Activated T-helper 1 cell treated with anti-CD3 and anti-CD28 coated beads, Interleukin-12 subunit alpha, Interleukin-12 subunit beta, Interleukin-2, Interleukin-4 antibody, amounts not matched to agents 30 ng/mL and 10 ng/mL and 1 ng/mL, durations not matched to agents 14 hours and 24 hours and 36 hours (primary cell): ENCODE measurements around the gene ABL1. TPM values are rescaled to one million over a fixed set of nuclear protein-coding genes. Genes with fewer than 3 reads are reported as not detected.
"Not testable (repeated sequence)": the region's sequence is repeated elsewhere in the genome, so short reads cannot be mapped to it uniquely, and the experiment has no call there.

Experiments
- DNase-seq: peaks from one replicate; pipeline ENCODE4 v3.0.0; 2021; ENCODE audit warnings: low spot score
- H3K27ac Mint-ChIP-seq: one replicate; pipeline ENCODE4 v1.8.0; 2021; ENCODE audit warnings: mild to moderate bottlenecking, mixed read lengths
- H3K27me3 Mint-ChIP-seq: one replicate; pipeline ENCODE4 v1.8.0; 2022; ENCODE audit warnings: mild to moderate bottlenecking, moderate library complexity, mixed read lengths; ENCODE audit not compliant: insufficient read depth
- H3K36me3 Mint-ChIP-seq: one replicate; pipeline ENCODE4 v1.8.0; 2021; ENCODE audit warnings: low read depth, mixed read lengths
- H3K4me1 Mint-ChIP-seq: one replicate; pipeline ENCODE4 v1.8.0; 2021; ENCODE audit warnings: low read depth, mixed read lengths
- H3K4me3 Mint-ChIP-seq: one replicate; pipeline ENCODE4 v1.8.0; 2021; ENCODE audit warnings: mild to moderate bottlenecking, moderate library complexity, mixed read lengths
- H3K9me3 Mint-ChIP-seq: one replicate; pipeline ENCODE4 v1.8.0; 2021; ENCODE audit warnings: mixed read lengths
- intact Hi-C: fragments of 100-400 bp; cut with micrococcal nuclease; formaldehyde crosslinking; loops from one replicate; pipeline ENCODE4 v1.15.1; 2024
- total RNA-seq: library from RNA; stranded (reverse); gene quantifications from 2 replicates; pipeline ENCODE4 v1.2.3, GENCODE V29; 2022

ABL1 gene
- total RNA-seq, 1 donor from 2014 or later, result 34.2 TPM

DNA sequence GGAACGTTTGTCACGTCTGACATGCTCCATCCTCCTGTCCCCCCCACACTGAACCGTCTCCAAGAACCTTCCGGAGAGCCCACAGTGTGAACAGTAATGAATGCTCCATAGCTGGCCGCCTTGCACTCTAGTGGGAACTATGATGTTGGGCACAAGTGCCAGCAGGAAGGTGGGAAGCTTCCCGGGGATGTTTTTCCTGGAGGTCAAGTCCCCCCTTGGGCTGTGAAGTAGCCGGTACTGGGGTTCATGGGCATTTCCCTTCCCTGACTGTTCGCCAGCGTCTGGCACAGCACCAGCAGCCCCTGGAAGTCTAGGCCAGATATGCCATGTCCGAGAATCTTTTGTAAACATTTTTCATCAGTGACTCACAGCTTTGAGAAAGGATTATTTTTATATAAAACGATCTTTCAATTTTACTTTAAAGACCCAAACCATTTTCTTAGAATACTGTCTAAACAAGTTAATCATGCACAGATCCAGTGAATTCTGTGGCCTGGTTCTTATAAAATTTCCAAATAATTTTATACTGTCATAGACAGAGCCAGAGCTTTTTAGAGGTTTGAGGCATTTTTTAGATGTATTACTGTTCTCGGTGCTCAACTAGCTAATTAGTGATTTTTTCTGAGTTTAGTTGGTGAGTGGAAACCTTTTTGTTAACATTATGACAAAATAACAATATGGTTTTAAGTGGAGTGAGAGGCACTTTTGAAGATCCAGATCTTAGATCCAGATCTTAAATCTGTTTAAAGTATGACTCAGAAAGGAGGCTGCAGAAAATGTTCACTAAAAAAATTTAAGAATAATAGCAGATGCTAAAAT, 11.6 kb downstream of the ABL1 start:
- H3K27me3 Mint-ChIP-seq, result peaks cover 1% of the 10 kb centered on the region
- H3K9me3 Mint-ChIP-seq, result no peaks in the 10 kb centered on the region
- H3K27ac Mint-ChIP-seq, result no peak overlapping the region
- H3K4me3 Mint-ChIP-seq, result no peak overlapping the region
- DNase-seq, result no peak
- H3K36me3 Mint-ChIP-seq, result no peaks in the 10 kb centered on the region
- peaks cover 11% of the 10 kb centered on the region for H3K4me1 Mint-ChIP-seq
- intact Hi-C loops, result no loop called here

DNA sequence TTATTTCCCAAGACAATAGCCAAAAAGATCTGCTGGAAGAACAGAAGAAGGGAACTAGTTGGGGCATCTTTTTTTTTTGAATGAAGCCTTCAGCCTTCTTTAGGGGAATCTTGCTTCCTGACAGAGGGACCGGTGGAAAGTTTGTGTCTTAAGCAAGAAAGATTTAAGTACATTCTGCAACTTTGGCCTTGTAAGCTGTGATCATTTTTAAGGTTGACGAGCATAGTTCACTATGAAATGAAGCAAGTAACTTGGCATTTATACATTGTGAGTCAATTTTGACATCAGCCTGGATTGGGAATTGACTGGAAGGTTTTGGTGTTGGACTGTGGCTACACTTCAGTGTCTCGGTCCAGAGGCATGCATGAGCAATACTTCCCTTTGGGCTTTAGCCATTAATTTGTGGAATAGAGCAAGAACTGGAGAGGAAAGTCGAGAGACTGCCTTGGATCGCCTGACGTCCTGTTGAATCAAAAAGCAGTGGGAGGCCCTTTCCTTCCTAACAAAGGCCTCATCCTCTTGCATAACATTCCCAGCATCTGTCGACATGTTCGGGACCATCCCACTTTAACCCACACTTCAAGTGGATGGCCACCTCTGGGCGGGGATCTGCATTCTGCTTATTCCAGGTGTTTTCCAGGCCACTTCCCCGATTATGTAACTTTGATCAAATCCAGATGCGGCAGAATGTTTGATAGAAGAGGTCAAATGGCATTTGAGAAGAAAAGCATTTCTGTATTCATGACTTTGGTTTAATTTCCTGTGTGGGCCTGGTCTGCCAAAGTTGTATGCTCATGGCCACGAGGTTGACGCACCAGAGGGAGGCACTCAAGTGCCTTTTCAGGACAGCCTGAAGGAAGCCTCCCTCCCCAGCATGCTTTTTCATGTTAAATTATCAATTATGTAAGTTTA, 12.5 kb downstream of the ABL1 start:
- Mint-ChIP-seq H3K36me3 (no peaks in the 10 kb centered on the region), H3K27ac (no peak overlapping the region), H3K27me3 (peaks cover 1% of the 10 kb centered on the region), H3K4me3 (no peak overlapping the region), H3K9me3 (no peaks in the 10 kb centered on the region), H3K4me1 (peaks cover 11% of the 10 kb centered on the region)
- intact Hi-C loops, result no loop called here
- no peak for DNase-seq

DNA sequence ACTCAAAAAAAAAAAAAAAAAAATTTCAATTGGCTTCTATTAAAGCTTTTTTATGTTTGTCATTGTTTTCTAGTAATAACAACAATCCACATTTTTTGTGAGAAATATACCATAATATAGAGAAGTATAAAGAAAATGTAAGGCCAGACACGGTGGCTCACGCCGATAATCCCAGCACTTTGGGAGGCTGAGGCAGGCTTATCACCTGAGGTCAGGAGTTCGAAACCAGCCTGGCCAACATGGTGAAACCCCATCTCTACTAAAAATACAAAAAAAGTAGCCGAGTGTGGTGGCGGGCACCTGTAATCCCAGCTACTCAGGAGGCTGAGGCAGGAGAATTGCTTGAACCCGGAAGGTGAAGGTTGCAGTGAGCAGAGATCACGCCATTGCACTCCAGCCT, 13.5 kb downstream of the ABL1 start:
- H3K36me3 Mint-ChIP-seq, H3K4me1 Mint-ChIP-seq, H3K9me3 Mint-ChIP-seq, H3K4me3 Mint-ChIP-seq, H3K27ac Mint-ChIP-seq, H3K27me3 Mint-ChIP-seq, DNase-seq, intact Hi-C loops: not testable (repeated sequence)

DNA sequence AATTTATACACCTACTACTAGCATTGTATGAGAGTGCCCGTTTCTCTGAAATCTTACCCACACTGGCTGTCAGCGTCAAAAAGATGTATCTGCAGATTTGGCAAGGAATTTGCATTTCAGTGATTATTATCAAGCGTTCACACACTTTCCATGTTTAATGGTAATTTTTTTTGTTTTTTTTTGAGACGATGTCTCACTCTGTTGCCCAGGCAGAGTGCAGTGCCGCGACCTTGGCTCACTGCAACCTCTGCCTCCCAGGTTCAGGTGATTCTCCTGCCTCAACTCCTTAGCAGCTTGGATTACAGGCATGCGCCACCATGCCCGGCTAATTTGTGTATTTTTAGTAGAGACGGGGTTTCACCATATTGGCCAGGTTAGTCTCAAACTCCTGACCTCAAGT, 14.3 kb downstream of the ABL1 start:
- no peaks in the 10 kb centered on the region for H3K9me3 Mint-ChIP-seq
- intact Hi-C loops, result no loop called here
- H3K4me3 Mint-ChIP-seq, result no peak overlapping the region
- DNase-seq, result no peak
- no peaks in the 10 kb centered on the region for H3K36me3 Mint-ChIP-seq
- H3K4me1 Mint-ChIP-seq, result no peaks in the 10 kb centered on the region
- H3K27ac Mint-ChIP-seq, result no peak overlapping the region
- no peaks in the 10 kb centered on the region for H3K27me3 Mint-ChIP-seq

DNA sequence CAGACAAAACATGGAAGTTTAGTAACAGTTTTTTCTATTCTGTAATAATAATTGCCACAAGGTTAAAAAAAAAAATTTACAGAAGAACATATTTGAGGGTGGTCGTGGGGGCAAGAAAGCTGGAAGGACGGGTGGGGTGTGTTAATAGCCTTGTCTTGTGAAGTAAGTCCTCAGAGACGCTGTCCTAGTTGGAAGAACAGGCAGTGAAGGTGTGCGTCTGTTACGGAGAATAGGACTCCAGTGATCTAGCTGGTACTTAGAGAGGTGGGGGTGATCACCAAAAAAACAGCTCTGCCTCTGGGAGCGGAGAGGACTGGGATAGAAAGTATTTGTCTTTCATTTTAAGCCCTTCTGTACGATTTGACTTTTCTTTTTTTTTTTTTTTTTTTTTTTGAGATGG, 17.7 kb downstream of the ABL1 start:
- intact Hi-C loops, result no loop called here
- no peaks in the 10 kb centered on the region for H3K27me3 Mint-ChIP-seq
- no peaks in the 10 kb centered on the region for H3K9me3 Mint-ChIP-seq
- H3K4me3 Mint-ChIP-seq, result no peak overlapping the region
- no peak overlapping the region for H3K27ac Mint-ChIP-seq
- H3K36me3 Mint-ChIP-seq, result no peaks in the 10 kb centered on the region
- no peaks in the 10 kb centered on the region for H3K4me1 Mint-ChIP-seq
- DNase-seq, result no peak

DNA sequence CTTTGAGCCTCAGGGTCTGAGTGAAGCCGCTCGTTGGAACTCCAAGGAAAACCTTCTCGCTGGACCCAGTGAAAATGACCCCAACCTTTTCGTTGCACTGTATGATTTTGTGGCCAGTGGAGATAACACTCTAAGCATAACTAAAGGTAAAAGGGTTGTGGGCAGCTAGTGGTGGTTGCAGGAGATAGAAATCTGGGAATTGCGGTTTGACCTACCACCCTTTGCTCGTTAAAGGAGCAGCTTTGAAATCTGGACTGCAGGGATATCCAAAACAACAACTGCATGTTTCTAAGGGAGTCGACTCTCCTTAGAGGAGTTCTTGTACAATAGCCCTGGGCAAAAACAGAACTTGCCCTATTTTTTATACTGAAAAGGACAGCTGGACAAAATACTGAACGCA, 19.0 kb downstream of the ABL1 start:
- intact Hi-C loops, result no loop called here
- no peaks in the 10 kb centered on the region for H3K36me3 Mint-ChIP-seq
- no peaks in the 10 kb centered on the region for H3K9me3 Mint-ChIP-seq
- no peak overlapping the region for H3K4me3 Mint-ChIP-seq
- DNase-seq, result no peak
- H3K27me3 Mint-ChIP-seq, result no peaks in the 10 kb centered on the region
- H3K4me1 Mint-ChIP-seq, result no peaks in the 10 kb centered on the region
- H3K27ac Mint-ChIP-seq, result no peak overlapping the region

DNA sequence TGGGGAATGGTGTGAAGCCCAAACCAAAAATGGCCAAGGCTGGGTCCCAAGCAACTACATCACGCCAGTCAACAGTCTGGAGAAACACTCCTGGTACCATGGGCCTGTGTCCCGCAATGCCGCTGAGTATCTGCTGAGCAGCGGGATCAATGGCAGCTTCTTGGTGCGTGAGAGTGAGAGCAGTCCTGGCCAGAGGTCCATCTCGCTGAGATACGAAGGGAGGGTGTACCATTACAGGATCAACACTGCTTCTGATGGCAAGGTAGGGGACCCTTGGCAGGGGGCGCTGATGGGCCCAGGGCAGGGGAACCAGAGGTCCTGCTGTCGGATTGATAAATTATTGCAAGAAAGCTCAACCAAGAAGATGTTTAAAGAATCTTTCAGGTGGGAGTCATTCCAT, 19.8 kb downstream of the ABL1 start:
- Mint-ChIP-seq H3K9me3 (no peaks in the 10 kb centered on the region), H3K4me3 (no peak overlapping the region), H3K4me1 (no peaks in the 10 kb centered on the region), H3K36me3 (no peaks in the 10 kb centered on the region), H3K27me3 (no peaks in the 10 kb centered on the region), H3K27ac (no peak overlapping the region)
- intact Hi-C loops, result no loop called here
- DNase-seq, result no peak

DNA sequence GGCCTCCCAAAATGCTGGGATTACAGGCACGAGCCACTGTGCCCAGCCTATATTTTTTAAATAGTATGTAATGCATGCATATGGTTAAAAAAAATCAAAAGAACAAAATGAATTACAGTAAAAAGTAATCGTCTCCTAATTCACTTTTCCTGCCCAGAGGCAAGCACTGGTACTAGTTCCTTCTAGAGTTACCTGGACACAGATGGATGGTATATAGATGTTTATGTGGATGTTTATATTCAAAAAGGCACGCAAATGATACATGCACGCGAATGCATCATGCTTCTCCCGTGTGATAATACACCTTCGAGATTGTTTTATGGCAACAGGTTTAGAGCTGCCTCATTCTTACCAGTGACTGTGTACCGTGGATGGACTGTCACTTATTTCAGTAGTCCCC, 21.4 kb downstream of the ABL1 start:
- H3K27ac Mint-ChIP-seq, result no peak overlapping the region
- intact Hi-C loops, result no loop called here
- no peaks in the 10 kb centered on the region for H3K4me1 Mint-ChIP-seq
- DNase-seq, result no peak
- no peaks in the 10 kb centered on the region for H3K27me3 Mint-ChIP-seq
- no peaks in the 10 kb centered on the region for H3K36me3 Mint-ChIP-seq
- no peaks in the 10 kb centered on the region for H3K9me3 Mint-ChIP-seq
- no peak overlapping the region for H3K4me3 Mint-ChIP-seq

DNA sequence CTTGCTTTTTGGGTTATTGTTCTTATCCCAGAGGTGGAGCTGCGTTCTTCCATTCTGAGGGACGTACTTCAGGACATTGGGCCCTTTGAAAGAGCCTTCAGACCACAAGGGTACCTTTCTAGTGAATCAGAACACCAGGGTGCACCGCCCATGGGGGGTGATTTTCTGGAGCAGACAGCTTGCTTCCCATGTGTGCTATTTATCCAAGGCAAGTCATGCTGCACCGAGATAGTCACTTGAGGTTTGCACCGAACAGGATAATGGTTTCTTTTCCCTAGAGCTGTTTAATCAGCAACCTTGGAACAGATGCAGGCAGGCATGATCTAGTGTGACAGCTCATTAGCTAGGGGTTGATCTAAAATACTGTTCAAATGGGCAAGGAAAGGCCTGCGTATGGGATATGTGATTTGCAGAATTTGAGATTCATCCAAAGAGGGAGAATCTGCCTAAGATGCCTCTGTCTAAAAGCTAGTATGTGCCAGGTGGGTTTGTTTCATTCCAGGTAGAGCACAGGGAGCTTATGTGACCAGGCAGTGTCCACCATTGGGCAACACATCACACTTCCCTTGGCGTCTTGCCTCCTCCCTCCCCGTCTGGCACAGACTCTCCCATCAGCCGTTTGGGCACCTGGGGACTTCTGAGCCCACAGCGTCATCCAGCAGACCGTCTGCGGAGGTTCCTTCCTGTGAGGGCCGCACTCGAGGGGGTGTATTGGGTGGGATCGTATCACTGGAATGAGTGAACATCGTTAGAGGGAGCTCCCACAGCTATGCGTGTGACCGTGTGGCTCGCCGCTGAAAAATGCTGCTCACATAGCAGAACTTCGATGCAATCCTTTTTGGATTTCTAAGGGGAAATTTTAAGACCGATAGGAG, 23.0 kb downstream of the ABL1 start:
- Mint-ChIP-seq H3K36me3 (no peaks in the 10 kb centered on the region), H3K27ac (no peak overlapping the region), H3K27me3 (no peaks in the 10 kb centered on the region)

DNA sequence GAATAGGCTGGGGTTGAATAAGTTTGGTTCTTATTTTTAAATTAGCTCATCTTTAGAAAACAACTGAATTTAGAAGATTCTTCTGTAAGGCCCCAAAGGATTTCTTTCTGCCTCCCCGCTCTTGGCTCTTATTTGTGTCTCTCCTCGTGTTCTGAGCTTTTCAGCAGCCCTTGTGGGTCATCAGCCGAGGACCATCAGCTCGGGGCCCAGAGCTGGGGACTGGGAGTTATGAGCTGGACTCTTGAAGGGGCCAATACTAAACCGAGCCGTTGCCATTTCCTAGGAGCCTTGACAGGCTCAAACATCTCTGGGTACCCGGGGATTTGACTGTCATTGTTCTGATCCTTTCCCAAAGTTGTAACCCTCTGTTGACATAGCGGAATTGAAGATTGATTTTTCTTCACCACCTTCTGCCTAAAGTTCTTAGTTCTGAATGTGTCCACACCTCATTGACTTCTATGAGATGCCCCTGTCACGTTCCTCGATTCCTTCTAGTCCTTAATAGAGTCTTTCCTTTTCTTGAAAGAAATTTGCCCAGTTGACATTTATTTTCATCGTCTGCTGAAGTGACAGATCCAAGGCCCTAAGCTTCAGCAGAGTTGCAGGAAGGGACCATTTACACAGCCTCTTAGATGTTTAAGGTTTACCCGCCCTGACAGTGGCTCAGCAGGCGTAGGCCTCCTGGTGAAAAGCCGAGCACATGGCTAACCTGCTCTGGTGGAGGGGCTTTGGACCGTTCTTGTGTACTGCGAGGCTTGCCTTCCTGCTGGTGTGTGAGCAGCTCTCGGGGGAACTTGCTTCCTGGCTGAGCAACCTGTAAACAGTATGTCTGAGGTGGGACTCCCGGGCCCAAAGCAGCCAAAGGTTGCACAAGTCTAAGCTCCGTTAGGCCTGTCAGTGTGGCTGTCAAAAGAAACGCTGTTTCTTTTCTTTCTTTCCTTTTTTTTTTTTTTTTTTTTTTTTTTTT, 24.0 kb downstream of the ABL1 start:
- H3K36me3 Mint-ChIP-seq, result no peaks in the 10 kb centered on the region
- DNase-seq, result no peak
- intact Hi-C loops, result no loop called here

More for the DNA sequence above, 23.0 kb downstream of the ABL1 start:
- DNase-seq, result no peak
- Mint-ChIP-seq H3K9me3 (no peaks in the 10 kb centered on the region), H3K4me1 (no peaks in the 10 kb centered on the region), H3K4me3 (no peak overlapping the region)
- intact Hi-C loops, result no loop called here

DNA sequence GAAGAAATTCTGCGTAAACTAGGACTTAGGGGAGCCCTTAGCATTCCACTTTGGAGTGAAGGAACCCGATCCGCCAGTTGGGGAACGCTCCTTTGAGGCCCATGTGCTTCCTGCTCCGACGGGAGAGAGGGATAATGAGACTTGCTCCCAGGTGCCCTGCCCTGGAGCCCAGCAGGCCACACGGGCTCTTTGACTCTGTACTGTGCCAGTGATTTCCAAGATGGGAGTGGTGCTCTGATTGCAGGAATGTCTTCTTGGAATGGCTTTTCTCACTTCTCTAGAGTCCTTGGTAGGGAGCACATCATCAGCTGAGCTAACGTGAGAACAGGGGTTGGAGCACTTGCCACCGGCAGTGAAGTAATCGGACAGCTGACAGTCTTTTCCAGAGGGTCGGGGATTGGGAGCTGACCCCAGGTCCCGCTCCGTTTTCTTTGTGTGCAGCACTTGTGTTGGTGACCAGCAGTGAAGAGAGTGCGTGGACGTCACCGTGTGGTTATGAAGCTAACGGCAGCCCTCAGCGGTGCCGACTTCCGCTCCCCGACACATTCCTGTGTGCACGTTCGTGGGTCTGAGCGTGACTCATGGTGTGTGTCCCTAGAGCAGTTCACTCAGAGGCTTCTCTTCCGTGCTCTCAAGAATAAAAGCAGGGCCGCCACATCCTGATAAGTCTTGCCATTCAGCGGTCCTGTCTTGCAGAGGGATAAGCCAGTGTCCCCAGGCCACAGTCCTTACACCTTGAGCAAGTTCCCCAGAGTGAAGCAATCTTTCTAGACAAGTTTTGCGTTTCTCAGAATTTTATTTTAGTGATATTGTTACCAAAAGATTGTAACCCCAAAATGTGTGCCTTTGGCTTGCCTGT, 25.6 kb downstream of the ABL1 start:
- Mint-ChIP-seq H3K4me1 (no peaks in the 10 kb centered on the region), H3K36me3 (no peaks in the 10 kb centered on the region), H3K27me3 (no peaks in the 10 kb centered on the region), H3K27ac (no peak overlapping the region), H3K9me3 (no peaks in the 10 kb centered on the region), H3K4me3 (no peak overlapping the region)
- intact Hi-C loops, result no loop called here
- DNase-seq, result no peak

More for the DNA sequence above, 24.0 kb downstream of the ABL1 start:
- no peak overlapping the region for H3K4me3 Mint-ChIP-seq
- H3K27ac Mint-ChIP-seq, result no peak overlapping the region
- no peaks in the 10 kb centered on the region for H3K4me1 Mint-ChIP-seq
- no peaks in the 10 kb centered on the region for H3K27me3 Mint-ChIP-seq
- no peaks in the 10 kb centered on the region for H3K9me3 Mint-ChIP-seq
